AG04450 (cell line): ENCODE data around the gene RGCC. TPM values are rescaled to one million over a fixed set of nuclear protein-coding genes. Genes with fewer than 3 reads are reported as not detected.

ENCODE experiments used
- CTCF ChIA-PET: fragments of 300-600, 350-600 bp; formaldehyde crosslinking; extraction: SDS; loops from one replicate; lab custom pipeline; 2022; ENCODE audit warnings: antibody characterized with exemption, inconsistent platforms; lab: Charles Lee
- POLR2A ChIA-PET: fragments of 350-600 bp; formaldehyde crosslinking; extraction: SDS; loops from one replicate; lab custom pipeline; 2021; ENCODE audit warnings: antibody characterized with exemption, inconsistent platforms; lab: Yijun Ruan, JAX
- DNase-seq: peaks from one replicate; pipeline ENCODE4 v3.0.0-alpha.2; 2011; ENCODE audit warnings: low read depth, low spot score
- H3K27ac ChIP-seq: one replicate; pipeline ENCODE4 v1.5.1; 2012; ENCODE audit warnings: low read depth, low read length, control low read depth
- H3K27me3 ChIP-seq: one replicate; pipeline ENCODE4 v1.6.0; 2012; ENCODE audit warnings: low read length; ENCODE audit not compliant: control insufficient read depth, insufficient read depth
- H3K4me3 ChIP-seq: 2 replicates; pipeline ENCODE4 v1.5.1; 2011; ENCODE audit warnings: mild to moderate bottlenecking, low read depth, low read length, control low read depth
- H3K9me3 ChIP-seq: 2 replicates; pipeline ENCODE4 v1.5.1; 2012; ENCODE audit warnings: low read length; ENCODE audit not compliant: control insufficient read depth, insufficient read depth
- polyA plus RNA-seq: library from polyadenylated mRNA; depleted of rRNA; stranded (reverse); fragments of >200 nt; gene quantifications from 2 replicates; pipeline ENCODE4 v1.2.3, GENCODE V29; 2011
- TF ChIP-seq, protein P1 (sequence below): IDR thresholded peaks from 2 replicates; pipeline ENCODE4 v1.5.1; 2011; ENCODE audit warnings: low read depth, low read length, control low read depth, inconsistent platforms

The RGCC gene
- polyA plus RNA-seq, 1 experiment, result 141 TPM

DNA sequence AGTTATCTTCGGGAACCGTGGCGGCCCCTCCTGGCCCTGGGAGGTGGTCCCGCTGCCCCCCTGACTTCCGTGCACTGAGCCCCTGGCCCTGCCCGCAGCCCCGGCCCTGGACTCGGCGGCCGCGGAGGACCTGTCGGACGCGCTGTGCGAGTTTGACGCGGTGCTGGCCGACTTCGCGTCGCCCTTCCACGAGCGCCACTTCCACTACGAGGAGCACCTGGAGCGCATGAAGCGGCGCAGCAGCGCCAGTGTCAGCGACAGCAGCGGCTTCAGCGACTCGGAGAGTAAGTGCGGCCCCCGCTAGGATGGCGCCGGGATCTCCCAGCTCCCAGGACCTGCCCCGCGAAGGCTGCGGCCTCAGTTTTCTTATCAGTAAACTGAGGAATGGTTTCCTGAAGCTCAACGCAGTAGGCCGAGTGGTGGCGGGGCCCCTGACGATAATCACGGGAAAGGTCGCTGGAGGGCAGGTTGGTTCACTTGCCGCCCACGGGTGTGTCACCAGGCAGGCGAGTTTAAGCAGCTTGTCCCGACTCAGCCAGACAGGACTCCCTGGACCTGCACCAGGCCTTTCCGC lies 924 bp downstream of the RGCC start:
- POLR2A ChIA-PET, result interaction anchor here (0.8 to 1.3 kb wide), 3 partner anchors 78 to 194 kb away, joined by 3 to 4 read pairs (median 4); no protein-coding TSS in a partner anchor
- peak overlapping the region; percentile 84 for H3K4me3 ChIP-seq
- TF ChIP-seq, protein P1, sequence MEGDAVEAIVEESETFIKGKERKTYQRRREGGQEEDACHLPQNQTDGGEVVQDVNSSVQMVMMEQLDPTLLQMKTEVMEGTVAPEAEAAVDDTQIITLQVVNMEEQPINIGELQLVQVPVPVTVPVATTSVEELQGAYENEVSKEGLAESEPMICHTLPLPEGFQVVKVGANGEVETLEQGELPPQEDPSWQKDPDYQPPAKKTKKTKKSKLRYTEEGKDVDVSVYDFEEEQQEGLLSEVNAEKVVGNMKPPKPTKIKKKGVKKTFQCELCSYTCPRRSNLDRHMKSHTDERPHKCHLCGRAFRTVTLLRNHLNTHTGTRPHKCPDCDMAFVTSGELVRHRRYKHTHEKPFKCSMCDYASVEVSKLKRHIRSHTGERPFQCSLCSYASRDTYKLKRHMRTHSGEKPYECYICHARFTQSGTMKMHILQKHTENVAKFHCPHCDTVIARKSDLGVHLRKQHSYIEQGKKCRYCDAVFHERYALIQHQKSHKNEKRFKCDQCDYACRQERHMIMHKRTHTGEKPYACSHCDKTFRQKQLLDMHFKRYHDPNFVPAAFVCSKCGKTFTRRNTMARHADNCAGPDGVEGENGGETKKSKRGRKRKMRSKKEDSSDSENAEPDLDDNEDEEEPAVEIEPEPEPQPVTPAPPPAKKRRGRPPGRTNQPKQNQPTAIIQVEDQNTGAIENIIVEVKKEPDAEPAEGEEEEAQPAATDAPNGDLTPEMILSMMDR, result no peak
- DNase-seq, result no peak
- CTCF ChIA-PET, result interaction anchor here (0.9 to 4.3 kb wide), 12 partner anchors 13 to 655 kb away, joined by 3 to 93 read pairs (median 4); no protein-coding TSS in a partner anchor
- peaks cover 4% of the 10 kb centered on the region; the same call in 1 of the 2 replicates for H3K9me3 ChIP-seq
- H3K27ac ChIP-seq, result no peak overlapping the region
- peaks cover 20% of the 10 kb centered on the region for H3K27me3 ChIP-seq

GRCh38 chr13:41458761-41459431 lies 1.5 kb downstream of the RGCC start:
- H3K27ac ChIP-seq, result no peak overlapping the region
- peaks cover 20% of the 10 kb centered on the region for H3K27me3 ChIP-seq
- ChIA-PET POLR2A (interaction anchor here (0.8 to 1.3 kb wide), 4 partner anchors 79 to 194 kb away, joined by 3 to 4 read pairs (median 4); no protein-coding TSS in a partner anchor), CTCF (interaction anchor here (0.9 to 4.3 kb wide), 19 partner anchors 9 to 654 kb away, joined by 3 to 93 read pairs (median 4); no protein-coding TSS in a partner anchor)
- H3K9me3 ChIP-seq, result peaks cover 4% of the 10 kb centered on the region; the same call in 1 of the 2 replicates
- TF ChIP-seq, protein P1, result peak; percentile 89
- peak overlapping the region; percentile 84 for H3K4me3 ChIP-seq
- no peak for DNase-seq

DNA sequence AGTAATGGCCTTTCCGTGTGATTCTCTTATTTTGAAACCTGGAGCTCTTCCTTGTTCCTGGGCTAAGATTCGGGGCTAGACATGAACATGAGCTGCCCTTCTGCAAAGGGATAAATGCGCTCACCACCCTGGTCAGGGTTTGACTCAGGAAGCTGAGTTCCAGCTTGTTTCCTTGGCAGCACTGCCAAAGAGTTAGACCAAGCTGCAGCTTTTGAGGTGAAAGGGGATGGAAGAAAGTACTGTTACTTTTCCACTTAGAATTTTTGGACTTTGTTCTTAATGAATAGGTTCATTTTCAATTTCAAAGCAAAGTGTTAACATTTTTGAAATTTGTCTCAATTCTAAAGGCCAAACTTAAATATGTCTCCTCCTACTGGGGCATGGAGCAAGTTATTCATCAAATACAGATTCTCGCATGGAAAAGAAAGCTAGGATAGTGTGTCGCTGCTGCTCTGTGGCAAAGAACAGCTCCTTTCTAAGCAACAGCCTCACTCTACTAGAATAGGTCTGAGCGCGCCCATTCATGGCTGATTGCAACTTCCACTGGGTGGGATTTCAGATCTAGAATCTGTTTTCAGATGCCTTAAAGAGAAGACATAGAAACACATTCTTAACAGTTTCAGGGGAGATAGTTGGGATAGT lies 2.2 kb downstream of the RGCC start:
- Histone ChIP-seq H3K4me3 (peak overlapping the region; percentile 84), H3K27ac (no peak overlapping the region), H3K9me3 (peaks cover 4% of the 10 kb centered on the region; the same call in 1 of the 2 replicates), H3K27me3 (peaks cover 18% of the 10 kb centered on the region)
- POLR2A ChIA-PET, result interaction anchor here (0.6 to 1.3 kb wide), 4 partner anchors 12 to 193 kb away, joined by 3 read pairs; no protein-coding TSS in a partner anchor
- no peak for DNase-seq
- CTCF ChIA-PET, result interaction anchor here (0.6 to 4.3 kb wide), 19 partner anchors 9 to 325 kb away, joined by 3 to 93 read pairs (median 5); no protein-coding TSS in a partner anchor
- TF ChIP-seq, protein P1, result no peak; the same call in 1 of the 2 replicates

DNA sequence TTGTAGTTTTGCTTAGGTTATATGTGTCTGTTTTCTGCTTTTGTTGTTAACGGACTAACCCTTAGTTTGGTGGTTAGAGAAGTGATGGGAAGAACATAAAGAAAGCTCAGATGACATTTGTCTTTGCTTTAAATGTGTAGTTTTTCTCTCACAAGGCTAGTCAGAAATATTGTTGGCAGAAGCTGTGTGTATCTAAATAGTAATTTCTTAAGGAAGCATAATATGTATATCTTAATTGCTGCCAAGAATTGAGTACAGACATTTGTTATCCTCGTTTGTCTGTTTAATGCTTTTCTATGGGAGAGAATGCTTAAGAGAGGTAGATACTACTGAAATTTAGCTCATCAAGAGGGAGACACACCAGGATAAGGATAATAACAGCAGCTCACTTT lies 2.7 kb downstream of the RGCC start:
- TF ChIP-seq, protein P1, result no peak
- ChIA-PET CTCF (interaction anchor here (0.6 to 4.3 kb wide), 12 partner anchors 8 to 325 kb away, joined by 3 to 93 read pairs (median 4); no protein-coding TSS in a partner anchor), POLR2A (interaction anchor here (0.5 to 1.3 kb wide), 4 partner anchors 11 to 185 kb away, joined by 3 to 6 read pairs (median 3); no protein-coding TSS in a partner anchor)
- no peak overlapping the region for H3K27ac ChIP-seq
- DNase-seq, result no peak
- peaks cover 14% of the 10 kb centered on the region for H3K27me3 ChIP-seq
- peak overlapping the region; percentile 84 for H3K4me3 ChIP-seq
- H3K9me3 ChIP-seq, result peaks cover 4% of the 10 kb centered on the region; the same call in 1 of the 2 replicates
